K562 (cell line): ENCODE results near the gene SLC25A1. TPM values are rescaled to one million over a fixed set of nuclear protein-coding genes. Genes with fewer than 3 reads are reported as not detected.

ENCODE experiments used
- ATAC-seq: fragments of 200-7000 bp; cut with Tn5 transposase; 3 replicates; pipeline ENCODE4 v1.9.1; 2020; ENCODE audit warnings: moderate library complexity
- BruUV-seq: library from RNA; stranded (reverse); fragments of 400-500 nt; replicated peaks from 2 replicates; lab custom pipeline; 2021; lab: Mats Ljungman, UMichigan
- CTCF ChIA-PET: fragments of 300-600 bp; formaldehyde crosslinking; extraction: SDS; loops from one replicate; lab custom pipeline; 2021; ENCODE audit warnings: low intra/inter-chr PET ratio; lab: Yijun Ruan, JAX
- POLR2A ChIA-PET: fragments of 300-600, 350-650 bp; sonication (Branson Sonifier 250); formaldehyde crosslinking; extraction: SDS; loops from one replicate; lab custom pipeline; 2021; ENCODE audit warnings: antibody characterized with exemption, inconsistent platforms; lab: Yijun Ruan, JAX
- DNase-seq, 4 experiments: peaks; one replicate each; pipeline versions ENCODE4 v3.0.0 to v3.0.0-alpha.2; 2011 to 2018; ENCODE audit warnings: low spot score in 3 of 4, mixed read lengths in 3 of 4; ENCODE audit errors: extremely low read depth in 1 of 4
- FAIRE-seq: peaks from 2 replicates; lab custom pipeline; 2011; peaks lifted over from hg19 to GRCh38; lab: Jason Lieb, UNC
- H2AFZ ChIP-seq: 2 replicates; pipeline ENCODE4 v1.6.0; 2011; ENCODE audit warnings: low read depth, low read length, control low read depth, inconsistent platforms
- H3K27ac ChIP-seq: fragments of 200-600 bp; 3 replicates; pipeline ENCODE4 v1.8.0; 2011; ENCODE audit warnings: low read depth, mild to moderate bottlenecking, control low read depth, inconsistent platforms, low read length, moderate library complexity, mixed read lengths; ENCODE audit errors: extremely low read depth
- H3K27me3 ChIP-seq, 2 experiments: fragments of 300-600 bp in 1 of 2; 2 replicates in 1 of 2; 3 replicates in 1 of 2; pipeline versions ENCODE4 v1.6.0 to v1.8.0; 2011; ENCODE audit warnings: inconsistent platforms in 2 of 2, low read length in 2 of 2, mild to moderate bottlenecking in 1 of 2, mixed read lengths in 1 of 2, moderate library complexity in 1 of 2; ENCODE audit not compliant: control insufficient read depth in 2 of 2, insufficient read depth in 2 of 2
- H3K36me3 ChIP-seq: fragments of 300-600 bp; 3 replicates; pipeline ENCODE4 v1.8.0; 2011; ENCODE audit warnings: mild to moderate bottlenecking, low read length, inconsistent platforms; ENCODE audit not compliant: control insufficient read depth, insufficient read depth
- H3K4me1 ChIP-seq, 2 experiments: fragments of 200-600 bp in 1 of 2; replicated peaks in 1 of 2; 2 replicates in 1 of 2; 3 replicates in 1 of 2; pipeline versions ENCODE4 v1.5.1 to v1.8.0; 2011; ENCODE audit warnings: inconsistent platforms in 2 of 2, low read length in 2 of 2, mild to moderate bottlenecking in 1 of 2, mixed read lengths in 1 of 2, moderate library complexity in 1 of 2; ENCODE audit not compliant: control insufficient read depth in 2 of 2, insufficient read depth in 2 of 2
- H3K4me2 ChIP-seq: 2 replicates; pipeline ENCODE4 v1.6.1; 2011; ENCODE audit warnings: low read length, control low read depth, inconsistent platforms, mixed read lengths; ENCODE audit not compliant: insufficient read depth
- H3K4me3 ChIP-seq: fragments of 200-600 bp; sonication (generic), shearing (Covaris generic); 2 replicates; pipeline ENCODE4 v1.5.1; 2016; ENCODE audit warnings: control low read depth, inconsistent platforms
- H3K79me2 ChIP-seq: fragments of 200-600 bp; 3 replicates; pipeline ENCODE4 v1.8.0; 2011; ENCODE audit warnings: low read length, inconsistent platforms; ENCODE audit not compliant: control insufficient read depth, insufficient read depth
- H3K9ac ChIP-seq, 2 experiments: 2 replicates each; pipeline versions ENCODE4 v1.6.0 to v1.6.1; 2011; ENCODE audit warnings: low read depth in 2 of 2, low read length in 2 of 2, control low read depth in 1 of 2, inconsistent platforms in 1 of 2, mild to moderate bottlenecking in 1 of 2, mixed read lengths in 1 of 2; ENCODE audit not compliant: insufficient read depth in 1 of 2
- H3K9me1 ChIP-seq: one replicate; pipeline ENCODE4 v1.6.0; 2011; ENCODE audit warnings: inconsistent platforms, mild to moderate bottlenecking, low read length, moderate library complexity; ENCODE audit not compliant: control insufficient read depth, insufficient read depth
- H3K9me3 ChIP-seq: replicated peaks from 2 replicates; pipeline ENCODE4 v1.5.1; 2011; ENCODE audit warnings: low read depth, low read length, inconsistent platforms; ENCODE audit not compliant: control insufficient read depth, insufficient read depth
- H4K20me1 ChIP-seq: replicated peaks from 2 replicates; pipeline ENCODE4 v1.6.1; 2011; ENCODE audit warnings: low read length, inconsistent platforms, mixed read lengths; ENCODE audit not compliant: control insufficient read depth, insufficient read depth
- ARID1B ChIP-seq: fragments of 450-650 bp; IDR thresholded peaks from 2 replicates; pipeline ENCODE4 v1.6.1; 2016; ENCODE audit warnings: antibody characterized with exemption, mild to moderate bottlenecking, inconsistent platforms
- ATF1 ChIP-seq, 2 experiments: fragments of 450-650 bp in 1 of 2; IDR thresholded peaks; 2 replicates each; pipeline ENCODE4 v1.6.1; 2016; ENCODE audit warnings: missing compliant biosample characterization in 1 of 2, missing genetic modification characterization in 1 of 2
- CTCF ChIP-seq, 3 experiments: IDR thresholded peaks in 2 of 3; conservative IDR thresholded peaks in 1 of 3; 2 replicates each; pipeline ENCODE4 v1.5.1; 2011 to 2012; ENCODE audit warnings: low read length in 3 of 3, mild to moderate bottlenecking in 3 of 3, control low read depth in 2 of 3, improper control_type of control experiment in 1 of 3, inconsistent platforms in 1 of 3, low read depth in 1 of 3, mixed read lengths in 1 of 3, moderate library complexity in 1 of 3; ENCODE audit not compliant: insufficient read depth in 2 of 3
- E4F1 ChIP-seq: fragments of 250-450 bp; sonication (Bioruptor Pico); IDR thresholded peaks from 2 replicates; pipeline ENCODE4 v1.5.0; 2021; ENCODE audit warnings: mild to moderate bottlenecking, borderline replicate concordance
- EP400 ChIP-seq: fragments of 450-650 bp; IDR thresholded peaks from 2 replicates; pipeline ENCODE4 v1.6.1; 2017; ENCODE audit warnings: antibody characterized with exemption, mild to moderate bottlenecking, moderate library complexity
- KLF6 ChIP-seq: fragments of 250-450 bp; sonication (Bioruptor Pico); IDR thresholded peaks from 2 replicates; pipeline ENCODE4 v1.4.0; 2020; ENCODE audit warnings: mild to moderate bottlenecking, moderate library complexity, borderline replicate concordance
- RAD21 ChIP-seq, 2 experiments: fragments of 250-450 bp in 1 of 2; fragments of 450-650 bp in 1 of 2; sonication (Bioruptor Pico) in 1 of 2; formaldehyde crosslinking in 1 of 2; IDR thresholded peaks in 1 of 2; conservative IDR thresholded peaks in 1 of 2; 2 replicates each; pipeline versions ENCODE4 v1.4.0 to v1.8.0; 2020 to 2022; ENCODE audit warnings: mild to moderate bottlenecking in 2 of 2, moderate library complexity in 1 of 2
- SETDB1 ChIP-seq: IDR thresholded peaks from one replicate; pipeline ENCODE4 v1.6.1; 2012; ENCODE audit warnings: low read length, control low read depth, inconsistent platforms
- SPI1 ChIP-seq: IDR thresholded peaks from 2 replicates; pipeline ENCODE4 v1.6.1; 2011; ENCODE audit warnings: low read depth, low read length, control low read depth, borderline replicate concordance
- WGBS: fragments of 100-300 bp; shearing (Covaris generic); methylation state at CpG from one replicate; pipeline ENCODE4 v1.1.6; 2016; ENCODE audit warnings: low coverage, mixed read lengths; ENCODE audit not compliant: insufficient coverage; ENCODE audit errors: missing lambda C conversion rate; 5-methylcytosine and 5-hydroxymethylcytosine counted together
- in situ Hi-C: fragments of 300-500 bp; cut with MboI; formaldehyde crosslinking; loops from 4 replicates; pipeline ENCODE4 v1.15.0; 2018; ENCODE audit warnings: inconsistent platforms, mixed read lengths
- intact Hi-C: fragments of 100-400 bp; cut with micrococcal nuclease; formaldehyde crosslinking; loops from 2 replicates; pipeline ENCODE4 v1.14.2; 2022
- polyA plus RNA-seq, 8 experiments: library from polyadenylated mRNA; depleted of rRNA in 4 of 8; stranded (reverse) in 5 of 8; unstranded in 3 of 8; fragments of >200 nt; fragmentation: Nextera tagmentation in 2 of 8; fragmentation: Illumina TruSeq in 1 of 8; extraction: Ambion mirVana in 2 of 8; extraction: Trizol in 1 of 8; gene quantifications; 2 replicates each; pipeline versions ENCODE4 v1.2.1 to v1.2.3, GENCODE V29; 2011 to 2014; ENCODE audit warnings: inconsistent platforms in 1 of 8, missing spikeins in 1 of 8
- total RNA-seq, 7 experiments: library from RNA; depleted of rRNA in 6 of 7; stranded (reverse); fragments of >200 nt in 6 of 7; fragmentation: Illumina TruSeq in 2 of 7; extraction: Trizol in 2 of 7; gene quantifications; 2 replicates each; pipeline versions ENCODE4 v1.2.1 to v1.2.3, GENCODE V29; 2011 to 2021; ENCODE audit warnings: low replicate concordance in 1 of 7
- TF ChIP-seq, protein P1 (sequence below), 2 experiments: IDR thresholded peaks in 1 of 2; conservative IDR thresholded peaks in 1 of 2; 2 replicates each; pipeline ENCODE4 v1.6.1; 2016; ENCODE audit warnings: low read depth in 2 of 2, mild to moderate bottlenecking in 1 of 2, missing compliant biosample characterization in 1 of 2, missing genetic modification characterization in 1 of 2, moderate library complexity in 1 of 2

SLC25A1 gene
- total and polyA plus RNA-seq, 9 of the 15 experiments (the other 6 are each of a cell fraction or from before 2014, with no cell fraction given): 11.0 to 408 (median 110) TPM

GRCh38 chr22:19147195-19147780 is 31.2 kb downstream of the SLC25A1 start:
- H3K9ac ChIP-seq: peak overlapping the region in 1 of 2 experiments; percentile 13; a peak in 2 of 4 replicates
- ATAC-seq: no peak
- no peaks in the 10 kb centered on the region for H3K9me1 ChIP-seq
- no peak overlapping the region for H3K27ac ChIP-seq
- no peak overlapping the region for H3K4me3 ChIP-seq
- H2AFZ ChIP-seq: no peak overlapping the region
- peaks cover 4 to 34% of the 10 kb centered on the region in 2 experiments; a peak in 4 of 5 replicates for H3K4me1 ChIP-seq
- in situ Hi-C loops: no loop called here
- WGBS: 8% methylated on average over 9 of the region's 9 CpGs
- H3K4me2 ChIP-seq: no peak overlapping the region
- H3K36me3 ChIP-seq: peaks cover 8% of the 10 kb centered on the region
- H3K27me3 ChIP-seq: peaks cover 35 to 52% of the 10 kb centered on the region in 2 experiments
- FAIRE-seq: no peak
- ChIA-PET CTCF (interaction anchor here (0.6 to 3.1 kb wide), 3 partner anchors 9 to 483 kb away, joined by 3 to 26 read pairs (median 4); no protein-coding TSS in a partner anchor), POLR2A (interaction anchor here (0.6 to 6.1 kb wide), 18 partner anchors 9 to 501 kb away, joined by 3 to 54 read pairs (median 4); no protein-coding TSS in a partner anchor)
- no TSS peak for BruUV-seq
- no peak for DNase-seq
- H4K20me1 ChIP-seq: 0 out of 2 replicates have a peak, but pooled peaks cover 3% of the 10 kb centered on the region
- intact Hi-C loops: no loop called here
- no peaks in the 10 kb centered on the region for H3K9me3 ChIP-seq
- H3K79me2 ChIP-seq: peaks cover 15% of the 10 kb centered on the region
- TF ChIP-seq ARID1B (no peak), E4F1 (CRISPR knock-in tag) (no peak), KLF6 (CRISPR knock-in tag) (no peak), ATF1 (CRISPR knock-in tag; IDR thresholded peaks at IDR 0.05) (0 out of 2 replicates have a peak, but pooled peaks have one; percentile 8), ATF1 (tag; IDR thresholded peaks at IDR 0.05) (no peak), SPI1 (0 out of 2 replicates have a peak, but pooled peaks have one; percentile 23), RAD21 (CRISPR knock-in tag; conservative IDR thresholded peaks at IDR 0.05 in 1 of 2, IDR thresholded peaks at IDR 0.05 in 1 of 2) (peak in 1 of 2 experiments; percentile 15; a peak in 1 of 4 replicates), EP400 (no peak), CTCF (IDR thresholded peaks at IDR 0.05 in 2 of 3, conservative IDR thresholded peaks at IDR 0.05 in 1 of 3; ENCODE audit: insufficient read depth in 2 of 3, low read depth in 1 of 3, low read length in 3 of 3) (peak; percentile 18 to 24 (median 20); a peak in 2 of 6 replicates), SETDB1 (peak; percentile 98)
- TF ChIP-seq, protein P1, sequence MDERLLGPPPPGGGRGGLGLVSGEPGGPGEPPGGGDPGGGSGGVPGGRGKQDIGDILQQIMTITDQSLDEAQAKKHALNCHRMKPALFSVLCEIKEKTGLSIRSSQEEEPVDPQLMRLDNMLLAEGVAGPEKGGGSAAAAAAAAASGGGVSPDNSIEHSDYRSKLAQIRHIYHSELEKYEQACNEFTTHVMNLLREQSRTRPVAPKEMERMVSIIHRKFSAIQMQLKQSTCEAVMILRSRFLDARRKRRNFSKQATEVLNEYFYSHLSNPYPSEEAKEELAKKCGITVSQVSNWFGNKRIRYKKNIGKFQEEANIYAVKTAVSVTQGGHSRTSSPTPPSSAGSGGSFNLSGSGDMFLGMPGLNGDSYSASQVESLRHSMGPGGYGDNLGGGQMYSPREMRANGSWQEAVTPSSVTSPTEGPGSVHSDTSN (CRISPR knock-in tag; IDR thresholded peaks at IDR 0.05; ENCODE audit: low read depth): 0 out of 2 replicates have a peak, but pooled peaks have one; percentile 18
- TF ChIP-seq, protein P1 (tag; conservative IDR thresholded peaks at IDR 0.05; ENCODE audit: low read depth): no peak
